SW480 (cell line): ENCODE results near the gene UBL4B.
"Not testable (repeated sequence)": the region's sequence is repeated elsewhere in the genome, so short reads cannot be mapped to it uniquely, and the experiment has no call there.

Source experiments
- DNase-seq: peaks from one replicate; pipeline ENCODE4 v3.0.0-alpha.2; 2016; ENCODE audit warnings: low spot score

Gene UBL4B, protein sequence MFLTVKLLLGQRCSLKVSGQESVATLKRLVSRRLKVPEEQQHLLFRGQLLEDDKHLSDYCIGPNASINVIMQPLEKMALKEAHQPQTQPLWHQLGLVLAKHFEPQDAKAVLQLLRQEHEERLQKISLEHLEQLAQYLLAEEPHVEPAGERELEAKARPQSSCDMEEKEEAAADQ

DNA sequence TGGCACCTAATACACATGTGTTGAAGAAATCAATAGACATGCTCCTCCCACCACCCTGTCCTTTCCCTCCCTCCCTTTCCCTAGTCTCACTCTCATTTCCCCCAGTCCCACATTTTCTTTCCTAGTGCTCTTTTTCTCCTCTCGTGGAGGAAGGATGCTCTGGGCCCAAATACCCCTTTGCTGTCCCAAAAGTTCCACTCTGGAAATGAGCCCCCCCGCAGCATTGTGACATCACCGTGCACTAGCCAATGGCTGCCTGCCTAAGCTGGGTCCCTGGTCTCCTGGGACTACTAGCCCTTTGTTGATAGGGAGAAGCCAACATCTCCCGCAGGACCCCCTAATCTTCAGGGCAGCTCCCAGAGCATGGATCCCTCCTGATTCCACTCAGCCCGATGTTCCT lies at the start of gene UBL4B:
Gene UBL4B, plus strand, starts transcription at position 301 of the 400 bp plus-strand sequence. Its CDS starts 92 bp downstream, at position 393.
- DNase-seq = no peak

DNA sequence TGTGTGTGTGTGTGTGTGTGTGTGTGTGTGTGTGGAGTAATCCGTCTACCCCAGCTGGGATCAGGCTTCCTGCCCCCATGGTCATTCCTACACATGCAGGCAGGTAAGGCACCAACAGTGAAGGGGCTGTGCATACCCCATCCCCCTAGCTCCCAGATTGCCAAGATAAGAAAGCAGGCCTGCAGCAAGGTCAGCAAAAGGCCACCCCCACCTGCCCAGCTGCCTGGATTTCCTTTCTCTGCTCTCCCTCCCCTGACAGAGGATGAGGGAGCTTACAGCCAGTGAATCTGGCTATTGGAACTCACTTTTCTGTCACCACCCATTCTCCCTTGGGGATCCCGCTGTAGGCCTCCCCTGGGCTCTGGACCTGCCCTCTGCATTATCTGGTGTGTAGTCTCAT lies 49.6 kb upstream of the UBL4B start:
- DNase-seq = no peak

DNA sequence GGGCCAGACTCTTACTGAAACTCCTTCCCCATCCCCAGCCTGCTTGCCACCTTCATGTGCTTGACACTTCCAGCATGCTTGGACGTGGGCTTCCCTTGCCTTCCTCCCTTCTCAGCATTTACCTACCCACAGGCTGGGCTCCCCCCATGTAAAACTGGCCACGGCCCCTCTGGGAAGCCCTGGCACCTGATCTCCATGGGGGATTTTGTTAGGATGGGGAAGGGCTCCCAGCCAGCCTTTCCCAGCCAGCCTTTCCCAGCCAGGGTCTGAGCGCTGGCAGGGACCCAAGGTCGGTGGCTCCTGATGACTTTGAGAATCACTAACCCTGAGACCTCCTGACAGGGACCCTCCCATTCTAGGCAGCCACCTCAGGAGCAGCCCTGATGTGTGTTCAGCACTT lies 48.5 kb upstream of the UBL4B start:
- DNase-seq = no peak

DNA sequence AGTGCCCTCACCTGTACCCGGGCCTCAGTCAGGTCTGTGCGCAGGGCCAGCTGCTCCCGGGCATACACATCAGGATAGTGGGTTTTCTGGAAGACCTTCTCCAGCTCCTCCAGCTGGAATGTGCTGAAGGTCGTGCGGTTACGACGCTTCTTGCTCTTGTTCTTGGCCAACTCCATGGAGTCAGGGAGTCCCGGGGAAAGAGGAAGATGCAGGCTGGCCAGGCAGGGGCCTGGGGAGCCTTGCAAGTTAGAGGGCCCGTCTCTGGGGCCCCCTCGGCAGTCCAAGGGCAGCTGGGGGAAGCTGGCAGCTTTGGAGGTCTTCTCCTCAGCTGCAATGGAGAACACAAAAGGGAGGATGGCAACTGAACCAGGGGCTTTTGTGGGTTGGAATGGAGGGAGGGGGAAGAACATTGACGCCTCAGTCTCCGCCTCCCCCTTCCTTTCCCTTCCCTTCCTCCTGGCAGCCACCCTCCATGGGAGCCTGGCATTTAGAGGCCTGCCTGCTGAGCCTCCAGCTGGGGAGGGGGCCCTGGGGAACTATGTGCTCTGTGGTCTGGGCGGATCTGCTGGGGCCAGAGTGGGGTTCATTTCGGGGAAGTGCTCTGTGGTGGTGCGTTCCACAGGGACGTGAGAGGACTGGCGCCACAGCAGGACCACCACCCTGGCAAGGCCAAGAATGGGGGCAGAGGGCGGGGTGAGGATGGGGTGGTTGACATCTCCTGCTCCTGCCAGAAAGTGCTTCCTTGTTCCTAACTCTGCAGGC lies 47.5 kb upstream of the UBL4B start:
- DNase-seq = no peak

DNA sequence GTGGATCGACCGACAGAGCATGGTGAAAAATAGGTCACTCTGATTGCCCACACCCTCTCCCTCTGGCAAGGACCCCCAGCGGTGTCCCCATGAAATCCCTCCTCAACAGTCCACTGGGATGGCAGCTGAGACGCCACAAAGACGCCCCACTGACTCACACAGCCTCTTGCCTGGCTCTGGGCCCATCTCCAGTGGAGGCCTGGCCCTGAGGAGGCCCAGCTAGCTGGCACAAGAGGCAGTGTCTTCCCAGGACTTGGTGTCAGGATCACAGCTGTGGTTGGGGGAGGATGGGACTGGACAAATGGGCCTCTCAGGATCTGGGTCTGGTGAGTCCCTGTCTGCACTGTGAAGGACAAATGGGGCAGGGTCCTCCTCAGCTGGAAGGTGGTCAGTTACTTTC lies 46.4 kb upstream of the UBL4B start:
- DNase-seq = no peak

DNA sequence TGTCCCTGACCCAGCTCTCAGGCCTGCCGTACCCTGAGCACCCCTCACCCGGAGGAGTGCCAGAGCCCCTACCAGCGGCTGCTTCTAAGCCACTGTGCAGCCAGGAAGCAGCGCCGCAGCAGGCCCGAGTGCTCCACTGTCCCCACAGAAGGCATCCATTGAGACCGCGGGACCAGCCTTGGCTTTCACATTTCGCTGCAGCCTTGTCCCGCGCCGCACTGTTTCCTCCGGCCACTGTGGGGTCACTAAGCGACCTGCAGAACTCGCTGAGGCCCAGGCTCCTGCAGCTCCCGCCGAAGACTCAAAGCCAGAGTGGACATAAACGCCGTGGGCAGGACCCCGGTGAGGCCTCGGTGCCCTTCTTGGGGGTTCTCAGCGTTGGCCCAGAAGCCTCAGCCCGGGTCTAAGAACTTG lies 44.8 kb upstream of the UBL4B start:
- DNase-seq = no peak

DNA sequence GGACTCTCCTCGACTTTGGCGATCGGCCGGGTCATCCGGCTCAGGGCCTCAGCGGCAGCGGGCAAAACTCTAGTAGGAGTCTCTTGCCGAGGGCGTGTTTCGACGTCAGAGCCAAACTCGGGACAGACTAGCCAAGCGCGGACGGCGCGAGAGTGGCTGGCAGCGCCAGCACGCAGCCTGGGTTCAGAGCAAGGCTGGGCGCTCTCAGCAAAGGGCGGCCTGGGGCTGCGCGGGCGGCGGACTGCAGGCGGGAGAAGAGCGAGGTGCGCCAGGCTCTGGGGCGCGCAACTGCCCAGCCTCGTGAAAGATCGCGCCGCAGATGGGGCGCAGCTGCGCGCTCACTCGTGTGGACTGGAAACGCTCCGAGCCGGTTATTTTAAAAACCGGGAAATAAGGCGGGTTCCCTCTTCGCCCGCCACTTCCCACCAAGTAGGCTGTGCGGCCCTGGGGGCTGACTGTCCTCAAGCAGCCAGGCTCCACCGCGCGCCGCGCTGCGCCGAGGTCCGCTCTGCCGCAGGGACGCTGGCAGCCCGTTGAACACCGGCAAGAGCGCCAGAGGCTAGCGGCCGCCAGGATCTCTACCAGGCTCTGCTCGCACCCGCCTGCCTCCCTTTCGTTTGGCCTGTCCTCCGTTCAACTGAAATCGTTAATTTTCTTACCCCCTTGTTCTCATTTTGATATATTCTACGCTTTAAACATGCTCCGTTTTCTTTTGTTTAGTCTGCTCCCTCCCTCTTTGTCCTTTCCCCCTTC lies 44.2 kb upstream of the UBL4B start:
- no peak for DNase-seq

DNA sequence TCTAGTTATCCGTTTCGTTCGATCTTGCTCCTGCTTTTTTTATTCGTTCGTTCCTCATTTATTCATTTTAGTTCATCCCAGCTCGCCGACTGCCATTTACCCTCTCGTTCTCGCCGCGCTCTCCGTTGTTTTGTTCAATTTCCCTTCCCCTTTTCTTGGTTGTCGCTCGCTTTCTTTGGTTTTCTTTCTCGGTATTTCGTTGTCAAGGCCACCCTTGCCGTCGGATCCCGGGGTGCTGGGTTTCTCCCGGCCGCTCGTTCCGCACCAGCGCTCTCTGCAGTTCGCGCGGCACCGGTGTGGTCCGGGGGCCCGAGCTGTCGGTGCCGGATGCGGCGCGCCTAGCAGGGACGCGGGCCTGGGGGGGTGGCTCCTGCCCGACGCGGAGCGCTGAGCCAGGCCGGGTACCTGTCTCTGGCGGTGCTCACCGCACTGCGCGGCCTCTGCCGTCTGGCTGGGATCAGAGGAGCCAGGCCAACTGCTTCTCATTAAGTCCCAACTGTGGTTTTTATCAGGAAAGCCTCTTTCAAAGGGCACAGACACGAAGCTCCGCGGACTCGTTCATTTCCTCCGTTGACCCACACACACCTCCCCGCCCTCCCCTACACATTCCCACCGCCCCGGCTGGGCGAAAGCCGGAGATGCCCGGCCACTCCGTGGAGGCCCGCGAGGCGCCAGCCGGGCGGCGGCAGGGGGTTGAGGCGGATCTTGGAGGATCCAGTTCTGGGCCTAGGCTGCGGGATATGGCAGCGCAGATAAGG lies 43.4 kb upstream of the UBL4B start:
- DNase-seq = no peak

DNA sequence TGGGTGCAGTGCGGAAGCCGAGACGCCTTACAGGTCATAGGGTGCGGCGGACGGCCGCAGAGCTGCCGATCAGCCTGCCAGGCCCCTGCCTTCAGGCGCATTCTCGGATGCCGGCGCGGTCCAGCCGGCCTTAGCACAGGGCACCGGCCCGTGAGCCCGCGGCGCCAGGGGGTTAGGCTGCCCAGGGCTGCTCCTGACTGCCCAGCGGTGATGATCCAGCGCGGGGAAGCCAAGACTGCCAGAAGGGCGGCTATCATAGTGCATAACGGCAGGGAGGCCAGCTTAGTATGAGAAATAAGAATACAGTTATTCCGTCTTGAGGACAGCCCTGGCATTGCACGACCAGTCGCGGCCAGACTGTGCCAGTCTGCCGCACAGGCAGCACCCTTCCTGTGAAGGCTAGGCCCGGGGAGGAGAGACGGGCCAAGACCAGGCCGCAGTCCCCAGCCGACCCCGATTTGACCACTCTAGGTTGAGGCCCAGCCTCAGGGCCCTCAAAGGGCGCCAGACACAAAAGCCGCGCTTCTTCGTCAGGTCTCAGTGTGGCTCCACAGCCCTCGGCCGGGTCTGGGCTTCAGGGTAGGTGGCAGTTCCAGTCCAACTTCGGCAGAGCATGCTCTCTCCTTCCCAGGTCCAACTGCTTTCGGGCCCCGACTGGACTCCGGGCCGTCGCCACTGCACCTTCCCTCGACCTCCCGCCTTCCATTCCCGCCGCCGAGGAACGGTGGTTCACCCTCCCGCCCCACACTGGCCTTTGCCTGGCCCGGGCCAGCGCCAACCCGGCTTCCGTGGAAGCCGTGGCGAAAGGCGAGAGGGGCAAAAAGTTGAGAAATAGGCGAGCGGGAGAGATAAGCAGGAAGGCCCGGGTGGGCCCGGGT lies 42.6 kb upstream of the UBL4B start:
- no peak for DNase-seq

DNA sequence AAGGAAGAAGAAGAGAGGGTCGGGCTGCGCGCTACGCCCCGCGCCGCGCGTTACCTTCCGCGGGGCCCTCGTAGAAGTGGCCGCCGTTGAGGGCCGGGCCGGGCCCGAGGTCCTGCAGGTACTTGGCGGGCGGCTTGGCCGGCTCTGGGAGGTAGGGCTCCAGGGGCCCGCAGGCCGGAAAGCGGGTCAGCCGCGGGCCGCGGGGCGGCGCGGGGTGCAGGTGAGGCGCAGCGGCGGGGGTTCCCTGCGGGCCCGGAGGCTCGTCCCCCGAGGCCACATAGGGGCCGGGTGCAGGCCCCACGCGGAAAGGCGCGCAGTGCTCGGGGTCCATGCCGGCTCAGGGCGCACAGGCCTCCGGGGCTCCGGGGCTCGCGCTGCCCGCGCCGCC lies 42.0 kb upstream of the UBL4B start:
- DNase-seq = no peak

DNA sequence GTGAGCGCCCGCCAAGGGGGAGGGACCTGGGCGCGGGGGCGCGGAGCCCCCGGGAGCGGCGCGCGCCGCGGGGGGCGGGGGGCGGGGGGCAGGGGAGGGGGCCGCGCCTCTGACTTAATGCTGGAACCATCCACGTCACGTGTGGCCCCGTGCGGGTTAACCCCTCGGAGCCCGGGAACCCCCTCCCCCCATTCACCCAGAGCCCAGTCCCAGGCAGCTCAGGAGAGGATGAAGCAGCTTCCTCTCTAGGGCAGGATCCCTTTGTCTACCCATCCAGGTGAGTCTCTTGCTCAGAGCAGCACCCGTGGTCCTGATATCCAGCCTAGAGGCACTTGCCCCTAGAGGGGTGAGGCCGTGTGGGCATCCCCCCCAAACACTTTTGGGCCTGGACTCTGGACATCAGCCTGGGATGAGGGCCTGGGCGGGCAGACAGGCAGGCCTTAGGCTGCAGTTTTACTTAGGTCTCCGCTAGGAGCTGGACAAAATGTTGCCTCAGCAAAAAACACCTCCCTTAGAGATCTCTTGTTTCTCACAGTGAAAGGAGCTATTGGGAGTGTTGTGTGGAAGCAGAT lies 41.5 kb upstream of the UBL4B start, which contains the start of gene ALX3:
Gene ALX3, minus strand, starts transcription at position 2 of the 572 bp plus-strand sequence. CDS start 60 bp downstream, outside the sequence.
- no peak for DNase-seq

DNA sequence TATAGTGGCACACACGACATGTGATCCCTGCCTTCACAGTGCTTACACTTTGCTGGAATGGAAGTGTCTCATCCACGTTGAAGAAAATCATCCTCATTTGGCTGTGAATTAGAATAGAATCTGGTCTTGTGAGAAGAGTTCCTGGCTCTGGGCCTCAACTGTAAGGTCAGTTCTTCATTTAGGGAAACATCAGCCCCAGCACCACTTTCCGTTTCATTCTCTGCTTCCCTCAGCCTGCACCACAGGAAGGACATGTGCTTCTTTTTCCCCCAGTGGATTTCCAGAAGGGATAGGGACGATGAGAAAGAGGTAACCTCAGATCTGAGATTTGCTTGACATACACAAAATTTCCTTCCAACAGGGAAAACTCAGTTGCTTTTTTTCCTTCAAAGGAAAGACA lies 38.1 kb upstream of the UBL4B start:
- no peak for DNase-seq

DNA sequence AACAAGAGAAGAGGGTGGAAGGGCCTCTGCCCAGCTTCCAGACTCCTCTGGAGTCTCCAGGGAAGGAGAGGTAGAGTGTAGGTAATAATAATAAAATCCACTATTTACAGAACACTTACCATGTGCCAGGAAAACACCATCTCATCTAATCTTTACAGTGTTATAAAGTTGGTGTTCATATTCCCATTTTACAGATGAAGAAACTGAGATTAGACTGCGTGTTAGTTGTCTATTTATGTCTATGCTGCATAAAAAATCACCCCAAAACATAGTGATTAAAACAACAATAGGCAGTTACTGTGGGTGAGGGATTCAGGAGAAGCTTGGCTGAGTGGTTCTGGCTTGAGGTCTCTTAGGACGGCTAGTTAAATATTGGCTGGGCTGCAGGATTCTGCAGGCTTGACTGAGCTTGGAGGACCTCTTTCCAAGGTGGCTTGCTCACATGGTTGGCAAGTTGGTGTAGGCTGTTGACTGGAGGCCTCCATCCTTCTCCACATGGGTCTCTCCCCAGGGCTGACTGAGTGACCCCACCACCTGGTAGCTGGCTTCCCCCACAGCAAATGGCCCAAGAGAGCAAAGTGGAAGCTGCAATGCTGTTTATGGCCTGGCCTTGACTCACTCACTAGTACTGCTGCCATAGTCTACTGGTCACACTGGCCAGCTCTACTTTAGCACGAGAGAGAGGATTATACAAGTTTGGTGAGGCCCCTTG lies 35.3 kb upstream of the UBL4B start:
- DNase-seq = no peak

DNA sequence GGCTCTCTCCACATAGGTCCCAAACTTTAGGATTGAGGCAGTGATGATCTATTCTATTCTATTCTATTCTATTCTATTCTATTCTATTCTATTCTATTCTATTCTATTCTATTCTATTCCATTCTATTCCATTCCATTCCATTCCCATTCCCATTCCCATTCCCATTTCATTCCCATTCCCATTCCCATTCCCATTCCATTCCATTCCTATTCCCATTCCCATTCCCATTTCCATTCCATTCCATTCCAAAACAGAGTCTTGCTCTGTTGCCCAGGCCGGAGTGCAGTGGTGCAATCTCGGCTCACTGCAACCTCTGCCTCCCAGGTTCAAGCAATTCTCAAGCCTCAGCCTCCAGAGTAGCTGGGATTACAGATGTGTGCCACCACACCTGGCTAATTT lies 32.2 kb upstream of the UBL4B start:
- not testable (repeated sequence) for DNase-seq

DNA sequence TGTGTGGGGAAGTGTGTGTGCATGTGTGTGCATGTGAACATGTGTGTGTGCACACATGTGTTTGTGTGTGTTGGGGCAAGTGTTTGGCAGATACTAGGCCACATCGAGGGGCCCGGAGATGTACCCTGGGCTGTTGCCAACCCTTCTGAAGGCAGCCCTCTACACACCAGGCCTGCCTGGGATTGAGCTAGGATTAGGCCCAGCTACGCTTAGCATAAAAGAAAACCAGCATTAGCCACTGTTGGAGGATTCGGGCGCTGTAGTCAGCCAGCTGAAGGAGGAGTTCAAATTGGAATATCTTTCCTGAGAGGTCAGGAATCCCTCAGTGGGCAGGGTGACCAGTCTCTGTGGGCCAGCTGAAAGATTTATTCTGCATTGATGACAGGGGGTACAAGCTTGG lies 31.2 kb upstream of the UBL4B start:
- no peak for DNase-seq

DNA sequence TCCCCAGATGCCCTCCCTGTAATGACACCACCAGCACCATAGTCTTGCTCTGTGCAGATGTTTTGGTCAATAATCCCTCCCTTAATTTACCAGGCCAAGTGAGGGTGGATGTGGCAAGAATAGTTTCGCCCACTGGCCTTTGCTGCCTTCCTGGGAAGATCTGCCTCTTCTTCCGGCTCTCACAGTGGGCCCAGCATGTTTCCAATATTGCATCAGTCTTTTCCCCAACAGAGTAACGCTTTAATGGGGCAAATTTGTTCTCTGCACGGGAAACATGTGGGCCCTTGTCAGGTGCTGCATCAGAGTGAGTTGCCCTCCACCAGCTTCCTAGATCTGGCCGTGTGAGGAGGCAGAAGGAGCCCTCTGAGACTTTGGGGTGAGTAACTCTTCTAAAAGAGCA lies 29.8 kb upstream of the UBL4B start:
- DNase-seq = no peak

DNA sequence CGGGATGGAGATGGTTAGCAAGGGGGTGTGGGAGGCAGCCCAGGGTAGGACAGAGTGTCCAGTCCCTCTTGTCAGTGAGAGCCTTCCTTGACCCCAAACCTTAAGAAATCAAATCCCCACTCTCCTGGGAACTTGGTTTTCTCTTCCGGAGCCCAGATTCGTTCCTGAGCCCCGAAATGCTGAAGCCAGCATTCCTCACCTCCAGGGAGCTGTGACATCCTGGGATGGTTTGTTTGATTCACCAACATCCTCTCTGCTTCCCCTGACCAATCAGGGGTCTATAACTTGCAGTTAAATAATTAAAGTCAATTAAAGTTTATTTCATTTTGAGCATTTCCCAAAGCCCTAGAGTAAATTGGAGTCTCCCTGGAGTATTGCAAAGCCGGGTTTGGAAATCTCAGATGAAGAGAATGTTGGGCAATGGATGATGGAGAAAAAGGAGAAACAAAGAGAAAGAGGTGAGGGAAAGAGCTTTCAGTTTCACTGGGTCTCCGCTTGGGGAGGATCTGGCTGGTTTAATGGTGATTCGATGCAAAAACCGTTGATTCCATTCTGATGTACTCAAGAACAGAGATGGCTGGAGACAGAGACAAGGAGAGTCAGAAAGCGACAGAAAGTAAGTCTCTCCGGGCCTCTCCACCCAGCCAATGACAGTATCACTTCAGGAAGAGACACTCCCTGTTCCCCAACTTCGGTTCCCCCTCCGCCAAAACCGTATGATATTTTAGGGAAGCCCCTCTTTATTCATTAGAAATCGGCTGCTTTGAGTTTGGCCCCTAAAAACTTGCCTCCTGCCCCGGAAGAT lies 29.0 kb upstream of the UBL4B start:
- no peak for DNase-seq

DNA sequence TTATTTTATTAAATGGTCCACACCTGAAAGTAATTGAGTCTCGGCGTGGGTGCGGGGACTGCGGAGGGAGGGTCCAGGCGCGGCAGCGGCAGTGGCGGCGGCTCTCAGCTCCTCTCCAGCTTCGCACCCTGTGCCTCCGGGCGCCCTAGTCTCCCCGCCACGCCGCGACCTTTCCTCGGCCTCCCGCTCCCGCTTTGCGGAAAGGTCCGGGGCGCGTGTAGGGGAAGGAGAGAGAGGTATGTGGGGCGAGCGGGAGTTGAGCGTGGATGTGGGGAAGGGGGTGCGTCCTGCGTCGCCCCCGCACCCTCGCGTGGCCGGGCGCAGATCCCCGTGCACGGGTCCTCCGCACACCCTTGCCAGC lies 28.4 kb upstream of the UBL4B start:
- no peak for DNase-seq

DNA sequence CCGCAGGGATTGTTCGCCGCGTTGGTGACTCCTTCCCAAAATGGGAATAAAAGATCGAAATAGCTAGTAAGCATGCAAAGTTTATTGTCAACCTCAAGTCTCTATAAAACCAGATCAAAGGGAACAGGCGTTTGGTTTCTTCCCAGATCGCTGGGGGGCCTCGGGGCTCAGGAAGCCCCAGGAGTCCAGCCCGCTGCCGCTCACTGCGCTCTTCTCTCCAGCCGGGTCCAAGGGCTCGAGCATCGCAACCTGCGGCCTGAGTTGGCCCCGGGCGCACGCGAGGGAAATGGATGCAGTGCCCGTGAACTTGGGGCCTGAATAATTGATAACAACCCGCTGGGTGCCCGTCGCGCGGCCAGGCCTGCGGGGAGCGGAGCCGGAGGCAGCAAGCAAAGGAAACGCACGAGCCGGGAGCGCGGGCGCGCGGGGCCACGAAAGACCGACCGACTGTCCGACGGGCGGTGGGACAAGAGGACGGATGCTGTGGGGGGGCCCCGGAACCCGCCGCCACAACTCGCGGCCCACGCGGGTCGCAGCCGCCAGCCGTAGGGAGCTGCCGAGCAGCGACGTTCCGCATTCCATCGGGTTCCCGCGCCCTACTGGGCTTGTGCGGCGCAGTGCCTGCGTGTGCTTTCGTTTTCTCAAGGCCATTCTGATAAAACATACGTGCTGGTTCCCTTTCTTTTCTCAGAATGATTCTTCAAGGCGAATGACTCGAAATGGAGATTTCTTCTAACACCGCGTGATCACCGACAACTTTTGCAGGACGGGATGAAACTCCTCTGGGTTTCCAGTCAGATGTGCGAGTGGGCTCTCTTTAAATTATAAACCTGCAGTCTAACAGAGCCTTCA lies 27.8 kb upstream of the UBL4B start:
- DNase-seq = peak; percentile 44
